ENCODE measurements around the gene PGBD1.

- TF ChIP-seq CTCF (conservative IDR thresholded peaks at IDR 0.05) (no peak), ZFX (IDR thresholded peaks at IDR 0.05) (no peak)
Measured at GRCh38 chr6:28252009-28252975, 29.1 kb upstream of the PGBD1 start, which contains the start of gene ZKSCAN4.
